Thyroid gland (tissue), 4 donors: Measurements from ENCODE around the gene GNAI2. TPM values are rescaled to one million over a fixed set of nuclear protein-coding genes. Genes with fewer than 3 reads are reported as not detected.
A peak's percentile ranks its signal among the peaks of the same experiment; 100 is the strongest.

ENCODE experiments used
- DNase-seq, 2 donors: peaks; one replicate each; pipeline ENCODE4 v3.0.0-alpha.2; 2019
- H3K27ac ChIP-seq, 3 donors: fragments of 200-600 bp; sonication (generic); 1 replicate in 2 of 3; 2 replicates in 1 of 3; pipeline ENCODE4 v1.5.1; 2016 to 2019; ENCODE audit warnings: mild to moderate bottlenecking in 1 of 3, moderate library complexity in 1 of 3
- H3K27me3 ChIP-seq: fragments of 200-600 bp; sonication (generic); one replicate; pipeline ENCODE4 v1.5.1; 2019
- H3K36me3 ChIP-seq, 2 donors: fragments of 200-600 bp; sonication (generic); one replicate each; pipeline ENCODE4 v1.5.1; 2016 to 2019
- H3K4me1 ChIP-seq, 2 donors: fragments of 200-600 bp; sonication (generic); one replicate each; pipeline ENCODE4 v1.5.1; 2017 to 2019
- H3K4me3 ChIP-seq, 3 donors: fragments of 200-600 bp; sonication (generic); replicated peaks in 1 of 3; 1 replicate in 2 of 3; 2 replicates in 1 of 3; pipeline ENCODE4 v1.5.1; 2016; ENCODE audit warnings: mild to moderate bottlenecking in 1 of 3
- H3K9me3 ChIP-seq: fragments of 200-600 bp; sonication (generic); one replicate; pipeline ENCODE4 v1.5.1; 2017
- POLR2A ChIP-seq, 2 donors: fragments of 450-650 bp; IDR thresholded peaks; one replicate each; pipeline ENCODE4 v1.6.1; 2017; ENCODE audit warnings: antibody characterized with exemption in 2 of 2, mild to moderate bottlenecking in 2 of 2, moderate library complexity in 1 of 2
- WGBS, 2 donors: methylation state at CpG; one replicate each; pipeline ENCODE4 v1.1.5; 2017; 5-methylcytosine and 5-hydroxymethylcytosine counted together
- intact Hi-C: fragments of 100-400 bp; cut with DNase I; formaldehyde crosslinking; loops from one replicate; pipeline ENCODE4 v1.15.1; 2023
- total RNA-seq, 4 donors: library from RNA; depleted of rRNA; stranded (reverse); fragments of >200 nt; gene quantifications; one replicate each; pipeline ENCODE4 v1.2.3, GENCODE V29; 2016
- TF ChIP-seq, protein P1 (sequence below), 6 experiments: fragments of 200-600 bp in 3 of 6; fragments of 450-650 bp in 3 of 6; sonication (generic) in 3 of 6; IDR thresholded peaks; one replicate each; pipeline ENCODE4 v1.5.1; 2016 to 2019; ENCODE audit warnings: antibody characterized with exemption in 6 of 6, mild to moderate bottlenecking in 2 of 6, inconsistent platforms in 1 of 6, moderate library complexity in 1 of 6

The GNAI2 gene
- total RNA-seq, 4 donors from 2014 or later, result 111 to 171 (median 142) TPM

DNA sequence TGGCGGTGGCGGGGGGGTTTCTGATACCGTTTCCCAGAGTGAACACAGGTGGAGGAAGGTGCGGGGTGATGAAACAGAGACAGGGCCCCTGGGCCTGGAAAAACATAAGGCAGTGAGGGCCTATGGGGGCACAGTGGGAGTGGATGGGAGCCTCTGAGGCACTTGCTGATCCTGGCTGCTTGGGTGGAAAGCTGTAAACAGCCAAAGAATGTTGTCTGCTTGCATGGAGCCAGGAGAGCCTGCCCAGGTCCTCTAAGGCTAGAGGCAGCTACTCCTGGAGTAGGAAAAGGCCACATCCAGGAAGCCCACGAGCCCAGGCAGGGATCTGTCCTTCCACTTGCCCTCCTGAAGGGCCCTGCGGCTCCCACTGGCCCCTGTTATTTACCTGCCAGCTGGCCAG is 30.0 kb downstream of the GNAI2 start:
- Histone ChIP-seq H3K4me3 (no peak overlapping the region), H3K36me3 (no peaks in the 10 kb centered on the region), H3K9me3 (no peaks in the 10 kb centered on the region), H3K27me3 (no peaks in the 10 kb centered on the region), H3K27ac (peak overlapping the region; percentile 87 to 92 (median 91)), H3K4me1 (peaks cover 66 to 76% of the 10 kb centered on the region in 2 donors)
- TF ChIP-seq, protein P1, sequence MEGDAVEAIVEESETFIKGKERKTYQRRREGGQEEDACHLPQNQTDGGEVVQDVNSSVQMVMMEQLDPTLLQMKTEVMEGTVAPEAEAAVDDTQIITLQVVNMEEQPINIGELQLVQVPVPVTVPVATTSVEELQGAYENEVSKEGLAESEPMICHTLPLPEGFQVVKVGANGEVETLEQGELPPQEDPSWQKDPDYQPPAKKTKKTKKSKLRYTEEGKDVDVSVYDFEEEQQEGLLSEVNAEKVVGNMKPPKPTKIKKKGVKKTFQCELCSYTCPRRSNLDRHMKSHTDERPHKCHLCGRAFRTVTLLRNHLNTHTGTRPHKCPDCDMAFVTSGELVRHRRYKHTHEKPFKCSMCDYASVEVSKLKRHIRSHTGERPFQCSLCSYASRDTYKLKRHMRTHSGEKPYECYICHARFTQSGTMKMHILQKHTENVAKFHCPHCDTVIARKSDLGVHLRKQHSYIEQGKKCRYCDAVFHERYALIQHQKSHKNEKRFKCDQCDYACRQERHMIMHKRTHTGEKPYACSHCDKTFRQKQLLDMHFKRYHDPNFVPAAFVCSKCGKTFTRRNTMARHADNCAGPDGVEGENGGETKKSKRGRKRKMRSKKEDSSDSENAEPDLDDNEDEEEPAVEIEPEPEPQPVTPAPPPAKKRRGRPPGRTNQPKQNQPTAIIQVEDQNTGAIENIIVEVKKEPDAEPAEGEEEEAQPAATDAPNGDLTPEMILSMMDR (IDR thresholded peaks at IDR 0.05), result no peak
- peak in 1 of 2 donors; percentile 32 for TF ChIP-seq POLR2A (IDR thresholded peaks at IDR 0.05)
- WGBS, 2 donors, result 79 to 81% methylated on average over 5 to 6 of the region's 6 CpGs
- intact Hi-C loops, result no loop called here
- peak in 1 of 2 donors; percentile 32 for DNase-seq

DNA sequence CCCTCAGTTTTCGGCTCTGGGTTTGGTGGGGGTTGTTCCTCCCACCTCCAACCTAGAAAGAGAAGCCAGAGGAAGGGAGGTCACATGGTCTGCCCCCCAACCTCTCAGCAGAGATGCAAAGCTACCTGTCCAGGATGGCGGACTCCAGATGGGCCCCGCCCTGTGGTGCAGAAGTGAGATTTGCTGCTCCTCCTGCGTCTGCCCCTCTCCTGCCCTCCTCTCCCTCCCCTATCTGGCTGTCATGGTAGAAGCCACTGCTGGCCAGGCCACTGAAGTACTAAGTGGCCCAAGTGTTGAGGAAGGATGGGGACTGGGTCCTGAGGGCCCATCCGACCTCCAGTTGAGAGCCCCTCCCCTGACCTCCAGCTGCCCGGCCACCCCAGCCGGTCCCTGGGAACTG is 30.8 kb downstream of the GNAI2 start:
- Histone ChIP-seq H3K27ac (peak overlapping the region; percentile 87 to 92 (median 91)), H3K9me3 (no peaks in the 10 kb centered on the region), H3K27me3 (no peaks in the 10 kb centered on the region), H3K4me1 (peaks cover 61 to 69% of the 10 kb centered on the region in 2 donors), H3K4me3 (peak overlapping the region in 2 of 3 donors; percentile 42 to 57), H3K36me3 (no peaks in the 10 kb centered on the region)
- intact Hi-C loops, result no loop called here
- 20 to 53% methylated on average over 2 to 7 of the region's 7 CpGs for WGBS, 2 donors
- no peak for TF ChIP-seq POLR2A (IDR thresholded peaks at IDR 0.05)
- TF ChIP-seq, protein P1 (IDR thresholded peaks at IDR 0.05), result no peak
- DNase-seq, result no peak

DNA sequence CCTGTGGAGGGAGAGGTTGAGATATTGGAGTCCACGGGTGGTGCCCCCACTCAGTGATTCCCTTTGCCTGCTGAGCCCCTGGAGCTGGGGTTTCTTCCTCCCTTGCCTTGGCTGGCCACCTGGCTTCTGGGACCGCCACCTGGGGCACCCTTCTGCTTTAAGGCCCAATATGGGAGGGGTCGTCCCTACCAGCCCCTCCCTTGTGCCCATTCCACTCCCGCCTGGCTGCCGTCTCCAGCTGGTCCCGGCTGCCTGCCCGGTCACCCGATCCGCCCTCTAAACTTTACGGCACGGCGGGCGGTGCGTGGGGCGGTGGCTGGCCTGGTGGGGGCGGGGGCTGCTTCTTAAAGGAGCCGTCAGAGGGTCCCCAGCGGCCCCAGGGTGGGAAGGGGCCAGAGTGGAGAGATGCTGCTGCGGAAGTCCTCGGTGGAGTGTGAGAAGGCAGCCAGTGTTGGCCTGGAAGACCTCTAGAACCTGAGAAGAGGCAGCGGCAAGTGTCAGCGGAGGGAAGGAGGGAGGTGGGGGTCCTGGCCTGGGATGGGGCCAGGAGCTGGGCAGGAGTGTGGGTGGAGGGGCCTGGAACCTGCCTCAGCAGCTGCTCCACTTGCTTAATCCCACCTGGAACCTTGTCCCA is 31.4 kb downstream of the GNAI2 start:
- TF ChIP-seq, protein P1 (IDR thresholded peaks at IDR 0.05), result no peak
- TF ChIP-seq POLR2A (IDR thresholded peaks at IDR 0.05), result peak in 1 of 2 donors; percentile 89
- Histone ChIP-seq H3K27me3 (no peaks in the 10 kb centered on the region), H3K9me3 (no peaks in the 10 kb centered on the region), H3K4me3 (peak overlapping the region in 2 of 3 donors; percentile 42 to 57), H3K36me3 (no peaks in the 10 kb centered on the region), H3K27ac (peak overlapping the region; percentile 87 to 92 (median 91)), H3K4me1 (peaks cover 61 to 72% of the 10 kb centered on the region in 2 donors)
- DNase-seq, result peak; percentile 83 to 84
- 17 to 27% methylated on average over 6 to 8 of the region's 22 CpGs for WGBS, 2 donors
- intact Hi-C loops, result no loop called here

DNA sequence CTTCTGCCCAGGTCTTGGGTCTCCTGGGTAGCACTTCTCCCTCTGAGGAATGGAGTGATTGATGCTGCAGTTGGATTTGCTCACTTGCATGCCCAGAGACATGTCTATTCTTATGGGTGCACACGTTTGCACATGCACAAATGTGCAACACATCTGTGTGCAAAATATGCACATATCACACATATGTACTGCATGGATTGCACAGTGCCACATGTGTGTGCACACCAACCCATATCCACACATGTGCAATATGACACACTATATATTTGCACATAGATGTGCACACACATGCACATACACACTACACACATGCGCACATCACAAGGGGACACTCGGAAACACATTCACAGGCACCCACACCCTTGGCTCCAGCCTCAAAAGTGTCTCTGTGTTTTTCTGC is 32.3 kb downstream of the GNAI2 start:
- no peak for TF ChIP-seq POLR2A (IDR thresholded peaks at IDR 0.05)
- TF ChIP-seq, protein P1 (IDR thresholded peaks at IDR 0.05), result no peak
- Histone ChIP-seq H3K4me3 (no peak overlapping the region), H3K27ac (peak overlapping the region in 2 of 3 donors; percentile 87 to 92), H3K36me3 (no peaks in the 10 kb centered on the region), H3K4me1 (peaks cover 64 to 79% of the 10 kb centered on the region in 2 donors), H3K27me3 (no peaks in the 10 kb centered on the region), H3K9me3 (no peaks in the 10 kb centered on the region)
- no peak for DNase-seq
- WGBS, 2 donors, result 59 to 68% methylated on average over 3 of the region's 3 CpGs
- intact Hi-C loops, result no loop called here

DNA sequence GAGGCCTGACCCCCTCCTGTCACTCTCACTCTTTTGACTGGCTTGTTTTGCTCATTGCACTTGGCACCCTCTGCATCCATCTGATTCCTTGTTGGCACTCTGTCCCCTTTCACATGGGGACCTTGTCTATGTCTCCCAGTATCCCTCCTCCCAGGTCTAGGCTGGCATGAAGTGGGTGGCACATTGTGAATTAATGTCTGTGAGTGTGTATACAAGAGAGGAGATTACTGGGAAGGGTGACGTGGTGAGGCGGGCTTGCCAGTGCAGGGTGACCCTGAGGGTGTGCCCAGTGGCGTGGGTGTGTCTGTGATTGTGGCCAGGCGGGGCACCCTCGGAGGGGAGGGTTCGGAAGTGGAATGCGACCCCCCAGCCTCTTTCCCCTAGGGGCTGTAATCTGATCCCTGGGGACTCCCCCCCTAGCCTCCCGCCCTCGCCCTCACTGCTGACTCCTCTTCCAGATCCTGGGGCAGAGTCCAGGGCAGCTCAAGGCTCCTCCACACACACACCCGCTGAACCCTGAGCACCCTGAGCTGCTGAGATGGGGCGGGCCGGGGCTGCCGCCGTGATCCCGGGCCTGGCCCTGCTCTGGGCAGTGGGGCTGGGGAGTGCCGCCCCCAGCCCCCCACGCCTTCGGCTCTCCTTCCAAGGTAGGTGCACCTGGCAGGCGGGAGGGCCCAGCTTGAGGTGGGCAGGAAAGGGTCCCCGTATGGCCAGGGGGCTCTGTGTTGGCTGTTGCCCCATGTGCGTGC is 32.9 kb downstream of the GNAI2 start, which contains the start of gene SEMA3B:
Gene SEMA3B, plus strand, starts transcription at position 445 of the 749 bp plus-strand sequence. Its CDS starts 94 bp downstream, at position 539.
- TF ChIP-seq, protein P1 (IDR thresholded peaks at IDR 0.05), result no peak
- TF ChIP-seq POLR2A (IDR thresholded peaks at IDR 0.05), result peak; percentile 38 to 57
- H3K36me3 ChIP-seq, result no peaks in the 10 kb centered on the region
- H3K4me3 ChIP-seq, result peak within 1 kb of the TSS in 1 of 3 donors; percentile 18
- intact Hi-C loops, result no loop called here
- H3K9me3 ChIP-seq, result no peaks in the 10 kb centered on the region
- peak; percentile 82 to 92 for DNase-seq
- WGBS, 2 donors, result 19 to 38% methylated on average over 6 to 9 of the region's 21 CpGs
- H3K4me1 ChIP-seq, result peaks cover 68 to 80% of the 10 kb centered on the region in 2 donors
- no peaks in the 10 kb centered on the region for H3K27me3 ChIP-seq
- H3K27ac ChIP-seq, result peak within 1 kb of the TSS; percentile 45 to 92 (median 87)
